Glutamatergic neuron (in vitro differentiated cells): Measurements from ENCODE around the gene CLOCK. TPM values are rescaled to one million over a fixed set of nuclear protein-coding genes. Genes with fewer than 3 reads are reported as not detected.

ENCODE experiments used
- DNase-seq: peaks from one replicate; pipeline ENCODE4 v3.0.0; 2022
- H3K27ac Mint-ChIP-seq: one replicate; pipeline ENCODE4 v1.8.0; 2020; ENCODE audit warnings: mild to moderate bottlenecking, mixed read lengths, inconsistent platforms; ENCODE audit not compliant: unreplicated experiment
- H3K27me3 Mint-ChIP-seq: one replicate; pipeline ENCODE4 v1.8.0; 2020; ENCODE audit warnings: mild to moderate bottlenecking, moderate library complexity, mixed read lengths, inconsistent platforms; ENCODE audit not compliant: unreplicated experiment
- H3K36me3 Mint-ChIP-seq: one replicate; pipeline ENCODE4 v1.8.0; 2020; ENCODE audit warnings: mild to moderate bottlenecking, mixed read lengths, inconsistent platforms; ENCODE audit not compliant: unreplicated experiment
- H3K4me1 Mint-ChIP-seq: one replicate; pipeline ENCODE4 v1.8.0; 2020; ENCODE audit warnings: mild to moderate bottlenecking, low read depth, mixed read lengths, inconsistent platforms; ENCODE audit not compliant: unreplicated experiment
- H3K4me3 Mint-ChIP-seq: one replicate; pipeline ENCODE4 v1.8.0; 2020; ENCODE audit warnings: mild to moderate bottlenecking, mixed read lengths, inconsistent platforms; ENCODE audit not compliant: unreplicated experiment
- H3K9me3 Mint-ChIP-seq: one replicate; pipeline ENCODE4 v1.8.0; 2020; ENCODE audit warnings: mild to moderate bottlenecking, moderate library complexity, mixed read lengths, inconsistent platforms; ENCODE audit not compliant: unreplicated experiment
- total RNA-seq: library from RNA; stranded (reverse); fragmentation: NEBNext Ultra II Directional; extraction: Animal tissue kit (Norgen Biotek cat#: 25700); gene quantifications from one replicate; pipeline ENCODE4 v1.2.1, GENCODE V29; 2021; ENCODE audit not compliant: unreplicated experiment
- TF ChIP-seq, protein P1 (sequence below): fragments of 200-600 bp; sonication (generic); IDR thresholded peaks from one replicate; pipeline ENCODE4 v1.5.0; 2021; ENCODE audit not compliant: partially characterized antibody, unreplicated experiment

CLOCK gene
- total RNA-seq, 1 donor from 2014 or later, result 7.6 TPM

DNA sequence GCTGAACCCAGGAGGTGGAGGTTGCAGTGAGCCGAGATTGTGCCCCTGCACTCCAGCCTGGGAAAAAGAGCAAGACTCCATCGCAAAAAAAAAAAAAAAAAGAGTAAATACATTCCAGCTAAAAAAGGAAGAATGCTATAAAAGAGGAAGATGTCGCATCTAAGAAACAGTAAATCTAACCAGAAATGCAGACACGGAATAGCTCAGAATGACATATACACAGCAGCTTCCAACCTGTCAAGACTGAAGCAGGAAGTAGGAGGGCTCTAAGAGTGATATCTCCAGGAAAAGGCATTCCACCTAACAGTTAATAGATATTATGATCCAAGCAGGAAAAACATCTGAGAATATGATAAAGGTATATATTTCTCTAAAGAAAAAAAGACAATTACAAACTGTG is 16.0 kb downstream of the CLOCK start:
- Mint-ChIP-seq H3K4me1 (no peaks in the 10 kb centered on the region), H3K9me3 (peaks cover 7% of the 10 kb centered on the region), H3K36me3 (peaks cover 27% of the 10 kb centered on the region), H3K27ac (no peak overlapping the region), H3K27me3 (peaks cover 2% of the 10 kb centered on the region), H3K4me3 (no peak overlapping the region)
- TF ChIP-seq, protein P1, sequence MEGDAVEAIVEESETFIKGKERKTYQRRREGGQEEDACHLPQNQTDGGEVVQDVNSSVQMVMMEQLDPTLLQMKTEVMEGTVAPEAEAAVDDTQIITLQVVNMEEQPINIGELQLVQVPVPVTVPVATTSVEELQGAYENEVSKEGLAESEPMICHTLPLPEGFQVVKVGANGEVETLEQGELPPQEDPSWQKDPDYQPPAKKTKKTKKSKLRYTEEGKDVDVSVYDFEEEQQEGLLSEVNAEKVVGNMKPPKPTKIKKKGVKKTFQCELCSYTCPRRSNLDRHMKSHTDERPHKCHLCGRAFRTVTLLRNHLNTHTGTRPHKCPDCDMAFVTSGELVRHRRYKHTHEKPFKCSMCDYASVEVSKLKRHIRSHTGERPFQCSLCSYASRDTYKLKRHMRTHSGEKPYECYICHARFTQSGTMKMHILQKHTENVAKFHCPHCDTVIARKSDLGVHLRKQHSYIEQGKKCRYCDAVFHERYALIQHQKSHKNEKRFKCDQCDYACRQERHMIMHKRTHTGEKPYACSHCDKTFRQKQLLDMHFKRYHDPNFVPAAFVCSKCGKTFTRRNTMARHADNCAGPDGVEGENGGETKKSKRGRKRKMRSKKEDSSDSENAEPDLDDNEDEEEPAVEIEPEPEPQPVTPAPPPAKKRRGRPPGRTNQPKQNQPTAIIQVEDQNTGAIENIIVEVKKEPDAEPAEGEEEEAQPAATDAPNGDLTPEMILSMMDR, result no peak
- no peak for DNase-seq

DNA sequence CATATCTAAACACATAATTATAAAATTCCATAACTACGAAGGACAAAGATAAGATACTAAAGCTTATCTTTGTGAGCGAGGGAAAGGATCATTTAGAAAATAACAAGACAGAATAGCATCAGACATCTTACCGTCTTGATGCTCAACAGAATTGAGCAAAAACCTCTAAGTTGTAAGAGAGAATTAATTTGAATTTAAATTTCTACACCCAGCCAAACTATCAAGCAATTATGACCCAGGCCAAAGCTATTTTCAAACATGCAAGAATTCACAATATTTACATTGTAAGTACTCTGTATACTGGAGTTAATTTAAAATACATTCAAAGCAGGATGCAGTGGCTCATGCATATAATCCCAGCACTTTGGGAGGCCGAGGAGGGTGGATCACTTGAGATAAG is 16.5 kb downstream of the CLOCK start:
- peaks cover 2% of the 10 kb centered on the region for H3K27me3 Mint-ChIP-seq
- H3K4me1 Mint-ChIP-seq, result no peaks in the 10 kb centered on the region
- no peak overlapping the region for H3K4me3 Mint-ChIP-seq
- no peak for DNase-seq
- no peak overlapping the region for H3K27ac Mint-ChIP-seq
- TF ChIP-seq, protein P1, result no peak
- peaks cover 7% of the 10 kb centered on the region for H3K9me3 Mint-ChIP-seq
- peaks cover 27% of the 10 kb centered on the region for H3K36me3 Mint-ChIP-seq

- Mint-ChIP-seq H3K27ac (no peak overlapping the region), H3K4me3 (no peak overlapping the region), H3K36me3 (peaks cover 21% of the 10 kb centered on the region), H3K27me3 (no peaks in the 10 kb centered on the region), H3K9me3 (peaks cover 7% of the 10 kb centered on the region), H3K4me1 (no peaks in the 10 kb centered on the region)
- TF ChIP-seq, protein P1, result no peak
- no peak for DNase-seq
Measured at GRCh38 chr4:55528491-55528890, 18.2 kb downstream of the CLOCK start.

DNA sequence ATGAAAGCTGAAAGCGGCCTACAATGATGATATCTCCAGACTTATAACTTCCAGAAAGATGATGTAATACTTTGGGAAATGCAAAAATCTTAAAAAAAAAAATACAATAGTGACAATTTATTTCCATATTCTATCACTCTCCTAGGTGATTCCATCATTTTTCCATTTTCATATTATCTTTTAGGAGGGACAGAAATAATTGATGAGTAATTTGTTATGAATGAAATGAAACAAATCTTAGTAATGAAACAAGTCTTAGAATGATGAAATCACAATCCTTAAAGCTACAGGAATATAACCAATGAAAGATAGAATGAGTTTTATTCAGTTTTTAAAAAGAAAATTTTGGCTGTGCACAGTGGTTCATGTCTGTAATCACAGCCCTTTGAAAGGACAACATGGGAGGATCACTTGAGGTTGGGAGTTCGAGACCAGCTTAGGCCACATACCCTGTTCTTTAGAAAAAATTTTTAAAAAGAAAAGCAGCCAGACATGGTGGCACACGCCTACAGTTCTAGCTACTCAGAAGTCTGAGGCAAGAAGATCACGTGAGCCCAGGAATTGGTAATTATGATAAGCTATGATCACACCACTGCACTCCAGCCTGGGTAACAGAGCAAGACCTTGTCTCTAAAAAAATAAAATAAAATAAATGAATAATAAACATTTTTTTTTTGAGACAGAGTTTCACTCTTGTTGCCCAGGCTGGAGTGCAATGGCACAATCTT is 21.7 kb downstream of the CLOCK start:
- TF ChIP-seq, protein P1, result no peak
- Mint-ChIP-seq H3K4me3 (no peak overlapping the region), H3K4me1 (no peaks in the 10 kb centered on the region), H3K27me3 (peaks cover 2% of the 10 kb centered on the region), H3K9me3 (no peaks in the 10 kb centered on the region), H3K36me3 (peaks cover 4% of the 10 kb centered on the region), H3K27ac (no peak overlapping the region)
- no peak for DNase-seq

- H3K36me3 Mint-ChIP-seq, result peaks cover 5% of the 10 kb centered on the region
- no peaks in the 10 kb centered on the region for H3K4me1 Mint-ChIP-seq
- DNase-seq, result no peak
- TF ChIP-seq, protein P1, result no peak
- H3K27me3 Mint-ChIP-seq, result peaks cover 2% of the 10 kb centered on the region
- H3K9me3 Mint-ChIP-seq, result no peaks in the 10 kb centered on the region
- H3K4me3 Mint-ChIP-seq, result no peak overlapping the region
- no peak overlapping the region for H3K27ac Mint-ChIP-seq
Measured at GRCh38 chr4:55518442-55518841, 28.3 kb downstream of the CLOCK start.
